Measurements from ENCODE around the gene ITPR3. TPM values are rescaled to one million over a fixed set of nuclear protein-coding genes. Genes with fewer than 3 reads are reported as not detected.
A peak's percentile ranks its signal among the peaks of the same experiment; 100 is the strongest.

ITPR3 gene
- total and polyA plus RNA-seq, 7 donors: 7.7 to 75.3 (median 10.2) TPM

DNA sequence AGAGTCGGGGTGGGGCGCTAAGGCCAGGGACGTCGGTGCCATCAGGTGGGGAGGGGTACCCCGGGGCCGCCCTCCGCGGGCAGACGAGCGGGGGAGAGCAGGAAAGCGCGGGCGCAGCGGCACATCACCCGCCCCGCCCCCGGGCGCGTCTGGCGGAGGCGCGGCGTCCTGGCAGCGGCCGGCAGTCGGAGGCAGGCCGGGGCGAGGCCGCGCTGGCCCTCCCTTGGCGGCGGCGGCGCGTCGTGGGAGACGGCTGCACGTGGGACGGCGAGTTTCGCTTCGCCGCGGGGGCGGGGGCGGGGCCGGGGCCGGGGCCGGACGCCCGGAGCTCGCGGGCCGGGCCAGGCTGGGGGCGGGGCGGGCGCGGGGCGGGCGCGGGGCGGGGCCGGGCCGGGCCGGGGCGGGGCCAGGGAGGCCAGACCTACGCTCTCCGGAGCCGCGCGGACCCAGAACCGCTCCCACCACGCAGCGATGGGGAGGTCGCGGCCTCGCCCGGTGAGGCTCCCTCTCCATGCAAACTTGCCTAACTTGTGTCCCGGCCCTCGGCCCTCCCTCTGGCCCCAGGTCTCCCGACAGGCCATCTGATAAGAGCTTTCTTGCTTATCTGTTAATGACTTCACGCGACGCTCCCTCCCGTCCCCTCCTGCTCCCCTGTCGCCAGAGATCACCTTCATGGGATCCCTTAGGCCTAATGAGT lies 12.5 kb downstream of the ITPR3 start:
- H3K4me1 ChIP-seq: peaks cover 0 to 22% (median 17%) of the 10 kb centered on the region in 4 donors
- H3K27me3 ChIP-seq: peaks cover 0 to 39% (median 17%) of the 10 kb centered on the region in 3 donors

GRCh38 chr6:33634161-33634727 lies 13.1 kb downstream of the ITPR3 start:
- Histone ChIP-seq H3K9me3 (no peaks in the 10 kb centered on the region), H3K36me3 (no peaks in the 10 kb centered on the region), H3K27ac (peak overlapping the region in 1 of 4 donors; percentile 40), H3K4me3 (peak overlapping the region; percentile 10 to 42 (median 35)), H3K27me3 (peaks cover 0 to 39% (median 17%) of the 10 kb centered on the region in 3 donors), H3K4me1 (peaks cover 0 to 22% (median 17%) of the 10 kb centered on the region in 4 donors)
- intact Hi-C loops (cut with DNase I): no loop called here
- WGBS, 2 donors: 15 to 25% methylated on average over 15 of the region's 15 CpGs
- peak in 1 of 4 donors; percentile 24 for TF ChIP-seq POLR2AphosphoS5 (IDR thresholded peaks at IDR 0.05)
- no peak for TF ChIP-seq CTCF (IDR thresholded peaks at IDR 0.05)
- no peak for TF ChIP-seq EP300 (IDR thresholded peaks at IDR 0.05)
- no peak for DNase-seq

More for the DNA sequence above, 12.5 kb downstream of the ITPR3 start:
- TF ChIP-seq CTCF (IDR thresholded peaks at IDR 0.05): no peak
- TF ChIP-seq POLR2AphosphoS5 (IDR thresholded peaks at IDR 0.05): no peak
- no peak for TF ChIP-seq EP300 (IDR thresholded peaks at IDR 0.05)
- no peak for TF ChIP-seq POLR2A (IDR thresholded peaks at IDR 0.05)
- Histone ChIP-seq H3K4me3 (peak overlapping the region; percentile 16 to 45 (median 38)), H3K36me3 (no peaks in the 10 kb centered on the region), H3K9me3 (no peaks in the 10 kb centered on the region), H3K27ac (peak overlapping the region; percentile 19 to 51 (median 44))
- 1% methylated on average over 85 to 86 of the region's 86 CpGs for WGBS, 2 donors
- DNase-seq: peak; percentile 78
- intact Hi-C loops (cut with DNase I): no loop called here

GRCh38 chr6:33634946-33635345 lies 13.8 kb downstream of the ITPR3 start:
- WGBS, 2 donors: 89 to 91% methylated on average over 8 of the region's 8 CpGs
- H3K4me3 ChIP-seq: no peak overlapping the region
- H3K27ac ChIP-seq: no peak overlapping the region
- peaks cover 0 to 22% (median 17%) of the 10 kb centered on the region in 4 donors for H3K4me1 ChIP-seq
- intact Hi-C loops (cut with DNase I): no loop called here
- DNase-seq: no peak
- H3K9me3 ChIP-seq: no peaks in the 10 kb centered on the region
- TF ChIP-seq POLR2A (IDR thresholded peaks at IDR 0.05): no peak
- no peak for TF ChIP-seq POLR2AphosphoS5 (IDR thresholded peaks at IDR 0.05)
- no peak for TF ChIP-seq CTCF (IDR thresholded peaks at IDR 0.05)
- no peak for TF ChIP-seq EP300 (IDR thresholded peaks at IDR 0.05)
- no peaks in the 10 kb centered on the region for H3K36me3 ChIP-seq
- H3K27me3 ChIP-seq: peaks cover 0 to 39% (median 17%) of the 10 kb centered on the region in 3 donors

- Histone ChIP-seq H3K9me3 (no peaks in the 10 kb centered on the region), H3K36me3 (no peaks in the 10 kb centered on the region), H3K27ac (no peak overlapping the region), H3K4me3 (no peak overlapping the region), H3K4me1 (peaks cover 0 to 22% (median 17%) of the 10 kb centered on the region in 4 donors), H3K27me3 (peaks cover 0 to 31% (median 17%) of the 10 kb centered on the region in 3 donors)
- TF ChIP-seq CTCF (IDR thresholded peaks at IDR 0.05) (no peak), EP300 (IDR thresholded peaks at IDR 0.05) (no peak), POLR2AphosphoS5 (IDR thresholded peaks at IDR 0.05) (no peak), POLR2A (IDR thresholded peaks at IDR 0.05) (no peak)
- 93% methylated on average over 11 of the region's 11 CpGs for WGBS, 2 donors
- DNase-seq: no peak
- intact Hi-C loops (cut with DNase I): no loop called here
Measured at GRCh38 chr6:33636655-33637054, 15.5 kb downstream of the ITPR3 start.

Measured in sigmoid colon (tissue), 7 donors.